GM19452 (cell line): ENCODE results near the gene SELPLG.
"Not testable (repeated sequence)": the region's sequence is repeated elsewhere in the genome, so short reads cannot be mapped to it uniquely, and the experiment has no call there.

Experiments used
- ATAC-seq: cut with Tn5 transposase; IDR thresholded peaks from one replicate; pipeline ENCODE4 v1.9.1; 2021; ENCODE audit not compliant: unreplicated experiment

SELPLG gene

GRCh38 chr12:108575199-108575912, 58.3 kb downstream of the SELPLG start:
- no peak for ATAC-seq

DNA sequence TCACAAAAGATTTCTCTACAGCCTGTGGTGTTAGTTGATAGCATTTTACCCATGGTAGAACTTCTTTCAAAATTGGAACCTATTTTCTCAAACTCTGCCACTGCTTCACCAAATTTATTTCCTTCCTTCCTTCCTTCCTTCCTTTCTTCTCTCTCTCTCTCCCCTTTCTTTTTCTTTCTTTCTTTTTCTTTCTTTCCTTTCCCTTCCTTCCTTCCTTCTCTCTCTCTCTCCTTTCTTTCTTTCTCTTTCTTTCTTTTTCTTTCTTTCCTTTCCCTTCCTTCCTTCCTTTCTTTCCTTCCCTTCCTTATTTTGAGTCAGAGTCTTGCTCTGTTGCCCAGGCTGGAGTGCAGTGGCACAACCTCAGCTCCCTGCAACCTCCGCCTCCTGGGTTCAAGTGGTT, 59.4 kb downstream of the SELPLG start:
- ATAC-seq = not testable (repeated sequence)

DNA sequence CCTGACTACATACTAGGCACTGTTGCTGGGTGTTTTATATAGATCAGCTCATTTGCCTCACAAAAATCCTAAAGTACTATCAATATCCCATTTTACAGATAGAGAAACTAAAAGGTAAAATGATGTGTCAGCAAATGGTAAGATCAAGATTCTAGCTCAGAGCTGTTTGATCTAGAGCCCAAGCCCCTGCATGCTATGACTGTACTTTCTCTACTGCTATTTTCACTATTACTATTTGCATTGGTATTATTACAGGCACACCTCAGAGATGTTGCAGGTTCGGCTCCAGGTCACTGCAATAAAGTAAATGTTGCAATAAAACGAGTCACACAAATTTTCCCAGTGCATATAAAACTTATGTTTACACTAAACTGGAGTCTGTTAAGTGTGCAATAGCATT, 60.4 kb downstream of the SELPLG start:
- ATAC-seq = no peak

DNA sequence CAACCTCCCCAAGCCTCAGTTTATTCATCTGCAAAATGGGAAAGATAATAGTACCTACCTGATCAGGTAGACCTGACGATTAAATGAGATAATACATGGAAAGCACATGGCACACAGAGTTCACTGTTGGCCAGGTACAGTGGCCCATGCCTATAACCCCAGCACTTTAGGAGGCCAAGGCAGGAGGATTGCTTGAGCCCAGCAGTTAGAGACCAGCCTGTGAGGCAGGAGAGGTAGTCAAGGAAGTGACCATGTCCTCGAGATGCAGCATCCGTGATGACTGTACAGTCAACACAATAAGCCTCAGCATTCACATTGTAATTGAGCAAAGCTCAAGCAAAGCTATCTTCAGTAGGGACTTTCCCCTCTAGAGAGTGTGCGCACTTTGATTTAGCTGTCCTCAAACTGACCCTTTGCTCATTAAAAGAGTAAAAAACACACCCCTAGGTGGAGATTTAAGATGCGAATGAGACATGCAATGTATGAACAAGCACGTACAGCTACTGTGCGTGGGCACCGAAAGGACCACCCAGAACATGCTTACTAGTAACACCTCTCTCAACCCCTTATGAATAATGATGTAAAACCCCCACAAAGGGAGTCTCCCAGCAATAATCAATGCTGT, 61.4 kb downstream of the SELPLG start:
- no peak for ATAC-seq
